Adrenal gland (tissue), 5 donors: Measurements from ENCODE around the gene UBE4B.

Experiments used
- POLR2A ChIP-seq, 2 donors: fragments of 450-650 bp; IDR thresholded peaks; one replicate each; pipeline ENCODE4 v1.6.1; 2017; ENCODE audit warnings: antibody characterized with exemption in 2 of 2, mild to moderate bottlenecking in 2 of 2, moderate library complexity in 1 of 2
- TF ChIP-seq, protein P1 (sequence below), 6 experiments: fragments of 450-650 bp in 4 of 6; fragments of 200-600 bp in 2 of 6; sonication (generic) in 1 of 6; IDR thresholded peaks; 1 replicate in 5 of 6; 2 replicates in 1 of 6; pipeline versions ENCODE4 v1.5.1 to v1.8.0; 2016 to 2021; ENCODE audit warnings: antibody characterized with exemption in 6 of 6, mild to moderate bottlenecking in 2 of 6, moderate library complexity in 1 of 6
- donor health status: DM: no; HTN: no; CAD: no.

DNA sequence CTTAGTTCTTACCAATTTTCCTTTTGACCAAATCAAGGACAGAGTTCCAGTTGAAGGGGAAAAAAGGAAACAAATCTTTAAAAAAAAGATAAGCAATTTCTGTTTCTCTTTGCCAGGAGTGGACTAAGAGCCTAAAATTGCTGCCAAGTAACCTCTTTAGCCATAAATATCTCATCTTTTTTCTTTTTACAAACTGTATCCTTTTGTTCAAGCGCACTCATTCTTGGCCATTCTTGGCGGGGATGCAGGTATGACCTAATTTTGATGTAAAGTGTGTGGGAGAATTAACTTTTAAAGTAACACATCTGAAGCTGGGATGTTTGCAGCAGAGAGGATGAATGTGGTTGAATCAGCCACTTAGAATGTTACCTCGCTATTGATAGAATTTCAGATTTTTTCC is 164.2 kb downstream of the UBE4B start:
- TF ChIP-seq, protein P1, sequence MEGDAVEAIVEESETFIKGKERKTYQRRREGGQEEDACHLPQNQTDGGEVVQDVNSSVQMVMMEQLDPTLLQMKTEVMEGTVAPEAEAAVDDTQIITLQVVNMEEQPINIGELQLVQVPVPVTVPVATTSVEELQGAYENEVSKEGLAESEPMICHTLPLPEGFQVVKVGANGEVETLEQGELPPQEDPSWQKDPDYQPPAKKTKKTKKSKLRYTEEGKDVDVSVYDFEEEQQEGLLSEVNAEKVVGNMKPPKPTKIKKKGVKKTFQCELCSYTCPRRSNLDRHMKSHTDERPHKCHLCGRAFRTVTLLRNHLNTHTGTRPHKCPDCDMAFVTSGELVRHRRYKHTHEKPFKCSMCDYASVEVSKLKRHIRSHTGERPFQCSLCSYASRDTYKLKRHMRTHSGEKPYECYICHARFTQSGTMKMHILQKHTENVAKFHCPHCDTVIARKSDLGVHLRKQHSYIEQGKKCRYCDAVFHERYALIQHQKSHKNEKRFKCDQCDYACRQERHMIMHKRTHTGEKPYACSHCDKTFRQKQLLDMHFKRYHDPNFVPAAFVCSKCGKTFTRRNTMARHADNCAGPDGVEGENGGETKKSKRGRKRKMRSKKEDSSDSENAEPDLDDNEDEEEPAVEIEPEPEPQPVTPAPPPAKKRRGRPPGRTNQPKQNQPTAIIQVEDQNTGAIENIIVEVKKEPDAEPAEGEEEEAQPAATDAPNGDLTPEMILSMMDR (IDR thresholded peaks at IDR 0.05): no peak
- no peak for TF ChIP-seq POLR2A (IDR thresholded peaks at IDR 0.05)
